Cardiac fibroblast (primary cell): Measurements from ENCODE around the gene CALM1.

ENCODE experiments used
- DNase-seq, 2 donors: peaks; one replicate each; pipeline versions ENCODE4 v3.0.0 to v3.0.0-alpha.2; 2010; ENCODE audit warnings: low read depth in 2 of 2
- H3K4me3 ChIP-seq, 2 donors: replicated peaks in 1 of 2; 1 replicate in 1 of 2; 2 replicates in 1 of 2; pipeline ENCODE4 v1.5.1; 2011; ENCODE audit warnings: low read depth in 2 of 2, low read length in 2 of 2, mild to moderate bottlenecking in 2 of 2, moderate library complexity in 1 of 2
- CTCF ChIP-seq: IDR thresholded peaks from one replicate; pipeline ENCODE4 v1.5.1; 2011; ENCODE audit warnings: low read depth, mild to moderate bottlenecking, low read length, inconsistent platforms

CALM1 gene

GRCh38 chr14:90450667-90451066 is 53.8 kb downstream of the CALM1 start:
- DNase-seq: no peak
- no peak overlapping the region for H3K4me3 ChIP-seq
- no peak for TF ChIP-seq CTCF

- DNase-seq: no peak
- H3K4me3 ChIP-seq: no peak overlapping the region
- TF ChIP-seq CTCF: no peak
Observed at GRCh38 chr14:90451443-90451842, 54.6 kb downstream of the CALM1 start.

- no peak for TF ChIP-seq CTCF
- no peak overlapping the region for H3K4me3 ChIP-seq
- DNase-seq: no peak
Observed at GRCh38 chr14:90451961-90452360, 55.1 kb downstream of the CALM1 start.

DNA sequence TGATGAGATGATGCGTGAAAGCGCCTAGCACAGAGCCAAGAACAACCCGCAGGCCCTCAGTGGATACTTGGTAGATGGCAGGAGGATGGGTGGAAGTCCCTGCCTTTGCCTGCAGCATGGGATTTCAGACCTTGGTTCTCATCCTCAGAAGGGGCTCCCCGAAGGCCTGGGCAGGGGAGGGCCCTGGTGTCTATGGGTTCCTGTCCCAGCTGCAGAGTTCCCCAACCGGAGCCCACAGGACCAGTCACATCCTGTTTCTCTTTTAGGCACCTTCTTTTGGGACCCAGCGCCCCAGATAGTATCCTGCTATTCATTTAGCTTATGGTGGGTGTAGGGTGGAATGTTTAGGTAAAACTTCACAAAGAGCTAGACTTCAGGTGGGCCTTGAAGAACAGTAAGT is 55.5 kb downstream of the CALM1 start:
- no peak for DNase-seq
- no peak for TF ChIP-seq CTCF
- H3K4me3 ChIP-seq: no peak overlapping the region

- H3K4me3 ChIP-seq: no peak overlapping the region
- no peak for TF ChIP-seq CTCF
- peak; percentile 6 to 38 for DNase-seq
Observed at GRCh38 chr14:90453401-90453951, 56.6 kb downstream of the CALM1 start.

GRCh38 chr14:90454041-90455000 is 57.5 kb downstream of the CALM1 start:
- H3K4me3 ChIP-seq: peak overlapping the region in 1 of 2 donors; percentile 44
- DNase-seq: peak; percentile 75 to 77
- no peak for TF ChIP-seq CTCF
